Endothelial cell (in vitro differentiated cells): Measurements from ENCODE around the gene PDIA6. TPM values are rescaled to one million over a fixed set of nuclear protein-coding genes. Genes with fewer than 3 reads are reported as not detected.
A peak's percentile ranks its signal among the peaks of the same experiment; 100 is the strongest.

ENCODE experiments used
- DNase-seq: peaks from one replicate; pipeline ENCODE4 v3.0.0; 2021; ENCODE audit warnings: low spot score
- H3K27ac Mint-ChIP-seq: one replicate; pipeline ENCODE4 v1.8.0; 2021; ENCODE audit warnings: mixed read lengths, inconsistent platforms; ENCODE audit not compliant: unreplicated experiment
- H3K27me3 Mint-ChIP-seq: one replicate; pipeline ENCODE4 v1.8.0; 2021; ENCODE audit warnings: mild to moderate bottlenecking, moderate library complexity, mixed read lengths, inconsistent platforms; ENCODE audit not compliant: unreplicated experiment
- H3K36me3 Mint-ChIP-seq: one replicate; pipeline ENCODE4 v1.8.0; 2021; ENCODE audit warnings: mild to moderate bottlenecking, low read depth, mixed read lengths, inconsistent platforms; ENCODE audit not compliant: unreplicated experiment
- H3K4me1 Mint-ChIP-seq: one replicate; pipeline ENCODE4 v1.8.0; 2021; ENCODE audit warnings: mild to moderate bottlenecking, mixed read lengths, inconsistent platforms; ENCODE audit not compliant: unreplicated experiment
- H3K4me3 Mint-ChIP-seq: one replicate; pipeline ENCODE4 v1.8.0; 2021; ENCODE audit warnings: mild to moderate bottlenecking, mixed read lengths, inconsistent platforms; ENCODE audit not compliant: unreplicated experiment
- H3K9me3 Mint-ChIP-seq: one replicate; pipeline ENCODE4 v1.8.0; 2021; ENCODE audit warnings: mixed read lengths, inconsistent platforms; ENCODE audit not compliant: unreplicated experiment
- total RNA-seq: library from RNA; stranded (reverse); fragmentation: NEBNext Ultra II Directional; extraction: Animal tissue kit (Norgen Biotek cat#: 25700); gene quantifications from one replicate; pipeline ENCODE4 v1.2.1, GENCODE V29; 2021; ENCODE audit not compliant: unreplicated experiment
- TF ChIP-seq, protein P1 (sequence below): fragments of 200-600 bp; sonication (generic); IDR thresholded peaks from one replicate; pipeline ENCODE4 v1.5.0; 2021; ENCODE audit warnings: antibody characterized with exemption; ENCODE audit not compliant: unreplicated experiment

The PDIA6 gene
- total RNA-seq, 1 donor from 2014 or later = 292 TPM

DNA sequence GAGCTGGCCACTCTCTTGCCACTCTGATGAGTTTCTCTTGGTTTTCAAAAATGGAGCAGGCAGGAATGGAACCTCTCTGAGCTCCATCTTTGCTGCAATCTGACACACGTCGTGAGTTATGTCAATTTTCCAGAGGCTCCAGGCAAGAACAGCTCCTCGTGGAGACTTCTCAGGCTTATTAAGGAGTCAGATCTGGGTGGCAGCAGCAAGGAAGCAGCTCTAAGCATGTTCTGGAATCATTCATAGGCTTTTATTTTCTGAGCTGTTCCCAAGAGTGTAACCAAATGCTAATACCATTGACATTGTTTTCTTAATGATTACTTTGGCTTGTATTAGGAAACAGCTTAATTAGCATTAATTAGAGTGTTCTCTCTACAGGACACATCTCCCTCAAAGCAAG lies 26.1 kb upstream of the PDIA6 start:
- TF ChIP-seq, protein P1, sequence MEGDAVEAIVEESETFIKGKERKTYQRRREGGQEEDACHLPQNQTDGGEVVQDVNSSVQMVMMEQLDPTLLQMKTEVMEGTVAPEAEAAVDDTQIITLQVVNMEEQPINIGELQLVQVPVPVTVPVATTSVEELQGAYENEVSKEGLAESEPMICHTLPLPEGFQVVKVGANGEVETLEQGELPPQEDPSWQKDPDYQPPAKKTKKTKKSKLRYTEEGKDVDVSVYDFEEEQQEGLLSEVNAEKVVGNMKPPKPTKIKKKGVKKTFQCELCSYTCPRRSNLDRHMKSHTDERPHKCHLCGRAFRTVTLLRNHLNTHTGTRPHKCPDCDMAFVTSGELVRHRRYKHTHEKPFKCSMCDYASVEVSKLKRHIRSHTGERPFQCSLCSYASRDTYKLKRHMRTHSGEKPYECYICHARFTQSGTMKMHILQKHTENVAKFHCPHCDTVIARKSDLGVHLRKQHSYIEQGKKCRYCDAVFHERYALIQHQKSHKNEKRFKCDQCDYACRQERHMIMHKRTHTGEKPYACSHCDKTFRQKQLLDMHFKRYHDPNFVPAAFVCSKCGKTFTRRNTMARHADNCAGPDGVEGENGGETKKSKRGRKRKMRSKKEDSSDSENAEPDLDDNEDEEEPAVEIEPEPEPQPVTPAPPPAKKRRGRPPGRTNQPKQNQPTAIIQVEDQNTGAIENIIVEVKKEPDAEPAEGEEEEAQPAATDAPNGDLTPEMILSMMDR = no peak
- no peaks in the 10 kb centered on the region for H3K4me1 Mint-ChIP-seq
- H3K9me3 Mint-ChIP-seq = no peaks in the 10 kb centered on the region
- H3K27ac Mint-ChIP-seq = no peak overlapping the region
- no peak for DNase-seq
- no peak overlapping the region for H3K4me3 Mint-ChIP-seq
- peaks cover 6% of the 10 kb centered on the region for H3K36me3 Mint-ChIP-seq
- H3K27me3 Mint-ChIP-seq = peaks cover 11% of the 10 kb centered on the region

DNA sequence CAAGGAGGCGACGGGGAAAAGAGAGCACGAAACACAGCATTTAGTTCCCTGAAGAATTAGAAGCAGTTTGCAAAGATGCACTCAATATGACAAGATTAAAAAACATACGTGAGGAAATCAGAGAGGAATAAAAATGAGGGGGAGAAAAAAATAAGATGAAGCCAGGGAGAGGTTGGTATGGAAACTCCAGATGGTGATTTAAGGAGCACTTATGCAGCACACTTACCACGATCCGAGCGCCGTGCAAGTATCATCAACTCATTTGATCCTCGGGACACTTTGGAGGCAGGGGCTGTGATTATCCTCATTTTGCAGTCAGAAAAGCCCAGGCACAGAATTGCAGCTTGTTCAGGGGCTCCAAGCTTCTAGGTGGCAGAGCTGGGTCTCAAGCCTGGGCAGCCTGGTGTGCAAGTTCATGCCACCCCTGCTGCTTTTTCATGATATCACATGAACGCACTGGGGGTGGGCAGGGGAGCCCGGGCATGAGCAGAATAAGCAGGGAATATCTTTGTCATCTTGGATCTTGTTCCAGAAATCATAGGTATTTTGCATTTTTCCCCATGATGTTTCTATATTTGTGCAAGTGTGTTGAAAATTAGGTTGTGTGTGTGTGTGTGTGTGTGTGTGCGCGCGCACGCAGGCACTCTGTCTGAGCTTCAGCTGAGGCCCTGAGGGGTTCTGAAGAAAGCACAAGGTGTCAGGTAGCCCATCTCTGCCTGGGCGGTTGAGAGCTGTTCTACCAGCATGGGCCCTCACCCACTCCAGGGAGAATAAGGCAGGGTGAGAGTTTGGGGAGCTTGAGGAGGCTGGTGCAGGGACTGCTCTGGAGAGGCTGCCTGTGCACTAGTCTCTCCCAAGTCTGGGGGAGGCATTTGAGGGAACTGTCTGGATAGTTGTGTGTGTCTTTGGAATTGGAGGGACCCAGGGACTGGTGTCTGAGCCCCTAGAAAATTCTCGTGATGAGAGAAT lies 25.0 kb upstream of the PDIA6 start:
- Mint-ChIP-seq H3K27ac (no peak overlapping the region), H3K4me3 (no peak overlapping the region), H3K27me3 (peaks cover 11% of the 10 kb centered on the region), H3K36me3 (peaks cover 6% of the 10 kb centered on the region), H3K9me3 (no peaks in the 10 kb centered on the region), H3K4me1 (no peaks in the 10 kb centered on the region)
- DNase-seq = no peak
- TF ChIP-seq, protein P1 = no peak

DNA sequence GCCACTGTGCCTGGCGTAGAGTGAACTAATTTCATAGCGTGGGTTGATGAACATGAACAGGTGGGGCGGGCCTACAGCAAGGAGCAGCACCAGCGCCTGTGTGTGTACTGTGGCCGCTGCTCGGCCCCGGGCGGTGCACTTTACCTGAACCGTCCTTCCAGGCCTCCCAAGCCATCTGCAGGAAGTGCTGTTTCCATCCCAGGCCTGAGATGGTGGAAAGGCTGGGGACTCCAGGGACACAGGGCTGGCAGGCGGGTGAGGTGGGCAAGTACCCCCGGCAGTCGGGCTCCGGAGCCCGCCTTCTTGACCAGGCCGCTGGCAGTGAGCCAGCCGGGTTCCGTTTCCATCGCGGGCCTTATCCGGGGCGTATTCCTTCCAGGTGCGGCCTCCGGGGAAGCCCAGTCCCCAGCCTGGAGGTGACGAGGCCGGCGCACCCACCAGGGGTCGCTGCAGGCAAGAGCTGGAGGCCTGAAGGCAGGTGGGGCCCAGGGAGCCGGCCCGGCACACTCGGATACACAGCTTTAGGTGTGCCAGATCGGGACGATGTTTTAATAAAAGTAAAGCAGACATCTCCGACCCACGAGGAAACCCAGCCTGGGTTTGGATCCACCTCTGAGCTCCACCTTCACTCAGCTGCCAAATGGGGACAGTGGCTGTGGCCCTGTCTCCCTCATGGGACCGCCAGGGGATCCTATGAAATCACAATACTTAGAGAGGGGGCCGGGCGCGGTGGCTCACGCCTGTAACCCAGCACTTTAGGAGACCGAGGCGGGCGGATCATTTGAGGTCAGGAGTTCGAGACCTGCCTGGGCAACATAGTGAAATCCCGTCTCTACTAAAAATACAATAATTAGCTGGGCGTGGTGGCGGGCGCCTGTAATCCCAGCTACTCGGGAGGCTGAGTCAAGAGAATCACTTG lies 22.7 kb upstream of the PDIA6 start:
- Mint-ChIP-seq H3K9me3 (no peaks in the 10 kb centered on the region), H3K36me3 (no peaks in the 10 kb centered on the region), H3K4me3 (no peak overlapping the region), H3K4me1 (peaks cover 14% of the 10 kb centered on the region), H3K27me3 (peaks cover 12% of the 10 kb centered on the region), H3K27ac (no peak overlapping the region)
- TF ChIP-seq, protein P1 = peak; percentile 90
- peak; percentile 93 for DNase-seq

DNA sequence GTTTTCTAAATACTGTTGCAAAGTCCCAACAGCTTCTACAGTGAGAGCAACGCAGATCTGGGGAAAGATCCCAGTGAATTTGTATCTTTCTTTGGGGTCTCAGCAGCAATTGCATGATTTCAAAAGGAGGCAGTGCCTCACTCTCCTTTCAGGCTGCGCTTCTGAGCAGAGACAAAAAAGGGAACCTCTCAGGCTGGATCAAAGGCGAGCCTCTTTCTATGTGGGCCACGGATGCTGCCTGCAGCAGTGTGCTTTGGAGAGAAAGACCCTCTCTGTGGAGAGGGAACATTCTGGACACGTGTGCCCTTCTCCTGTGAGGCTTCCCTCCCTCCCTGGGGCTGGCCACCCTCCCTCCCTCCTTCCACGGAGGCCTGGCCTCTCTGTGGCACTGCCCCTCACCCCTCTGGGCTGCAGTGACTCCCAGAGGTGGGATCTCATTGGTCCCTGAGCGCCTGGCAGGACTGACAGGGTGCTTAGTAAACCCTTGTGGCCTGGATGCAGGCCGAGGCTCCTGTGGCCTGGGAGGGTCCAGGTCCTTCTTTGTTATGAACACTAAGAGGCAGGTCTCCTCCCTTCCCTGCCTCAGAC lies 21.6 kb upstream of the PDIA6 start:
- no peak overlapping the region for H3K27ac Mint-ChIP-seq
- peaks cover 14% of the 10 kb centered on the region for H3K4me1 Mint-ChIP-seq
- no peaks in the 10 kb centered on the region for H3K9me3 Mint-ChIP-seq
- TF ChIP-seq, protein P1 = no peak
- H3K4me3 Mint-ChIP-seq = no peak overlapping the region
- no peak for DNase-seq
- H3K27me3 Mint-ChIP-seq = peaks cover 9% of the 10 kb centered on the region
- no peaks in the 10 kb centered on the region for H3K36me3 Mint-ChIP-seq
